Measurements from ENCODE around the gene CHTF18. TPM values are rescaled to one million over a fixed set of nuclear protein-coding genes. Genes with fewer than 3 reads are reported as not detected.

CHTF18 gene
- total and polyA plus RNA-seq, 2 donors (not counting 3 experiments of a cell fraction or from before 2014, with no cell fraction given) = 33.0 to 69.5 TPM

DNA sequence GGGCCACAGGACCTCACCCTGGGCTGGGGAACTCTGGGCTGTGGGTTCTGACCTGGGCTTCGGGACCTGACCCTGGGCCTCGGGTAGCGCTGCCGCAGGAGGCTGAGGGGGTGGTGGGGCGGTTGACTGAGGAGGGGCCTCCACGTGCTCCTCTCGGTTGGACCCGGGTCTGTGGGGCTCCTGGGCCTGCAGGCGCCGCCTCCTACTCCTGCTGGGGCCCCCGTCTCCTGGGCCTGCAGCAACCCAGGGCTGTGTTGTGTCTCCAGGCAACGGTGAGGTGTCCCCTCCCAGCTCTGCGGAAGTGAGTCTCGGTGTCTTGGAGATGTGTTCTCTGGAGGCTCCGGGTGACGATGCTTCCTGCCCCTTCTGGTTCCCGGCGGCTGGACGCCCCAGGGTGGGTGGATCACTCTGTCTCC lies 53.6 kb downstream of the CHTF18 start:
- dilution Hi-C loops (cut with MboI; ENCODE audit: extremely low pct_ligation_motif_present, low sequenced_read_pairs) (no loop called here), intact Hi-C loops (cut with micrococcal nuclease) (no loop called here)
- Histone ChIP-seq H3K9me3 (replicated peaks; ENCODE audit: control insufficient read depth, insufficient read depth, low read length) (no peaks in the 10 kb centered on the region), H2AFZ (ENCODE audit: low read depth, low read length) (no peak overlapping the region), H3K79me2 (ENCODE audit: control insufficient read depth, insufficient read depth, low read length) (no peaks in the 10 kb centered on the region), H4K20me1 (replicated peaks; ENCODE audit: control insufficient read depth, extremely low read depth, insufficient read depth, low read length) (no peaks in the 10 kb centered on the region), H3K4me1 (ENCODE audit: control insufficient read depth, extremely low read depth, insufficient read depth, low read length) (no peaks in the 10 kb centered on the region), H3K9ac (replicated peaks; ENCODE audit: extremely low read depth, insufficient read depth, low read length) (no peak overlapping the region), H3K27me3 (ENCODE audit: control insufficient read depth in 2 of 2, insufficient read depth in 2 of 2, low read length in 2 of 2) (no peaks in the 10 kb centered on the region), H3K27ac (ENCODE audit: insufficient read depth, low read depth, low read length) (no peak overlapping the region), H3K4me2 (ENCODE audit: insufficient read depth, low read length) (no peak overlapping the region), H3K9me1 (replicated peaks; ENCODE audit: control insufficient read depth, extremely low read depth, insufficient read depth, low read length) (no peaks in the 10 kb centered on the region), H3K36me3 (ENCODE audit: control insufficient read depth in 2 of 2, extremely low read depth in 1 of 2, insufficient read depth in 2 of 2, low read length in 2 of 2) (no peaks in the 10 kb centered on the region), H3K4me3 (replicated peaks in 1 of 3; ENCODE audit: insufficient read depth in 1 of 3, low read depth in 1 of 3, low read length in 3 of 3) (no peak overlapping the region)
- ChIA-PET CTCF (no interaction called here), POLR2A (no interaction called here)
- DNase-seq (ENCODE audit: low read depth, low spot score) = peak; percentile 2
- no peak for FAIRE-seq
- no TSS peak for BruUV-seq (replicated peaks)
- no peak for TF ChIP-seq EZH2 (IDR thresholded peaks at IDR 0.05; ENCODE audit: borderline replicate concordance, low read depth, low read length, severe bottlenecking)
- no peak for TF ChIP-seq MYC (IDR thresholded peaks at IDR 0.05; ENCODE audit: low read depth, low read length)
- no peak for TF ChIP-seq JUN (IDR thresholded peaks at IDR 0.05; ENCODE audit: borderline replicate concordance, insufficient read depth, insufficient read length, low read depth)
- no peak for TF ChIP-seq POLR2AphosphoS5 (IDR thresholded peaks at IDR 0.05; ENCODE audit: insufficient read depth, low read depth, low read length)
- no peak for TF ChIP-seq MAX (IDR thresholded peaks at IDR 0.05; ENCODE audit: insufficient read depth, insufficient read length)
- TF ChIP-seq GATA2 (IDR thresholded peaks at IDR 0.05; ENCODE audit: insufficient read depth, insufficient read length, low read depth, low read length) = no peak

DNA sequence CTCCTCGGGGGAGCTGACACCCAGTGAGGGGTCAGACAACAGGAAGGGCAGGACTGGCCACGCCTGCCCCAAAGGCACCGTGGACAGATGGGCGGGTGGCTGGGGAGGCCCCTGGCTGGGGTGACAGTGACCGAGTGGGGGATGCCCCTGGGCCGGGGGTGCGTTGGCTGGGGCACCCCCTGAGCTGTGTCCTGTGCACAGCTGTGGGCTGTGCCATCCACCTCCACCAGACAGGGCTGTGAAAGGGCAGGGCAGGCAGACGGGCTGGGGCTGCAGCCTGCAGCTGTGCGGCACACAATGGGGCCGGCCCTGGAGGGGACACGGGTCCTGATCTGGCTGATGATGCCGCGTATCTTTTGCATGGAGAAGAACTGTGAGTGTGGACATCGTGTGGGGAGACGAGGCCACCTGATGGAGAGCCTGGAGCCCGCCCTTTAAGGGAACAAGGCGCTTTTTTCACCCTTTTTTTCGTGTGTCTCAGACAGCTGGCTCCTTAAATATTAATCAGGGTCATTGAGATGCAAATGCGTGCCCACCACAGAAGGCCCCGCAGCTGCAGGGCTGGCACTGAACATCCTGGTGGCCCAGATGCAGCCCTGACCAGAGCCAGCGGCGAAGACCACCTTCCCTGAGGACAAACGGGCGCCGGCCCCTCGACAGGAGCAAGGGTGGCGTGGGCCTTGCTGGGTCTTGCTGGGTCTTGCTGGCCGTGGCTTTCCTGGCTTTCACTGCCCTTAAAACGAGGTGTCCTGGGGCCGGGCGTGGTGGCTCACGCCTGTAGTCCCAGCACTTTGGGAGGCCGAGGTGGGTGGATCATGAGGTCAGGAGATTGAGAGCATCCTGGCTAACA lies 54.5 kb downstream of the CHTF18 start:
- no peak for DNase-seq (ENCODE audit: low read depth, low spot score)
- ChIA-PET POLR2A (no interaction called here), CTCF (no interaction called here)
- dilution Hi-C loops (cut with MboI; ENCODE audit: extremely low pct_ligation_motif_present, low sequenced_read_pairs) = no loop called here
- Histone ChIP-seq H3K4me1 (ENCODE audit: control insufficient read depth, extremely low read depth, insufficient read depth, low read length) (no peaks in the 10 kb centered on the region), H3K9ac (replicated peaks; ENCODE audit: extremely low read depth, insufficient read depth, low read length) (no peak overlapping the region), H4K20me1 (replicated peaks; ENCODE audit: control insufficient read depth, extremely low read depth, insufficient read depth, low read length) (no peaks in the 10 kb centered on the region), H3K9me3 (replicated peaks; ENCODE audit: control insufficient read depth, insufficient read depth, low read length) (no peaks in the 10 kb centered on the region), H3K79me2 (ENCODE audit: control insufficient read depth, insufficient read depth, low read length) (no peaks in the 10 kb centered on the region), H3K27ac (ENCODE audit: insufficient read depth, low read depth, low read length) (no peak overlapping the region), H3K27me3 (ENCODE audit: control insufficient read depth in 2 of 2, insufficient read depth in 2 of 2, low read length in 2 of 2) (no peaks in the 10 kb centered on the region), H3K36me3 (ENCODE audit: control insufficient read depth in 2 of 2, extremely low read depth in 1 of 2, insufficient read depth in 2 of 2, low read length in 2 of 2) (no peaks in the 10 kb centered on the region), H3K9me1 (replicated peaks; ENCODE audit: control insufficient read depth, extremely low read depth, insufficient read depth, low read length) (no peaks in the 10 kb centered on the region), H3K4me2 (ENCODE audit: insufficient read depth, low read length) (no peak overlapping the region), H3K4me3 (replicated peaks in 1 of 3; ENCODE audit: insufficient read depth in 1 of 3, low read depth in 1 of 3, low read length in 3 of 3) (no peak overlapping the region), H2AFZ (ENCODE audit: low read depth, low read length) (no peak overlapping the region)
- no peak for FAIRE-seq
- no TSS peak for BruUV-seq (replicated peaks)
- intact Hi-C loops (cut with micrococcal nuclease) = no loop called here
- TF ChIP-seq FOS (IDR thresholded peaks at IDR 0.05; ENCODE audit: borderline replicate concordance, insufficient read depth, low read length) (no peak), MAX (IDR thresholded peaks at IDR 0.05; ENCODE audit: insufficient read depth, insufficient read length) (no peak), POLR2AphosphoS5 (IDR thresholded peaks at IDR 0.05; ENCODE audit: insufficient read depth, low read depth, low read length) (no peak), POLR2A (IDR thresholded peaks at IDR 0.05; ENCODE audit: low read depth, low read length) (no peak), JUN (IDR thresholded peaks at IDR 0.05; ENCODE audit: borderline replicate concordance, insufficient read depth, insufficient read length, low read depth) (no peak)

All from endothelial cell of umbilical vein (primary cell).